GM12874 (cell line): ENCODE measurements around the gene TSHZ2.

Experiments used
- TF ChIP-seq, protein P1 (sequence below): IDR thresholded peaks from 2 replicates; pipeline ENCODE4 v1.5.1; 2011; ENCODE audit warnings: low read depth, mild to moderate bottlenecking, control low read depth, low read length, moderate library complexity; ENCODE audit not compliant: insufficient read depth

Gene TSHZ2

DNA sequence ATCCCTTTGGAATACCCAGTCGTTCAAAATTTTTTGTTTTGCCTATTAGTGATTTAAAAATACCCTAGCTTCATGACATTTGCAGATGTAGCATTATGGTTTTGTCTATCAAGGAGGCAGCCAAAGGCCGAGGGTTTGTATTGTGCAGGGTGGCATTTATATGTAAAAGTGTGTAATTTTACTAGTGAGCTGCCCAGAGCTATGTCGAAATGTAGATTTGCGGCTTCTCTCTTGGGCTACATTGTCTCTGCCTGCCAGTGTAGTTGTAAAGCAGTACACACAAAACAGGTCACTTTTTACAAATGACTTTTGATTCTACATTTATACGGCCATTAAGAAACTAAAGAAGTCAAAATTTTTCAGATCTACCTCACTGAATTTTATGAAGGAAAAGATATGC lies 87.7 kb downstream of the TSHZ2 start:
- TF ChIP-seq, protein P1, sequence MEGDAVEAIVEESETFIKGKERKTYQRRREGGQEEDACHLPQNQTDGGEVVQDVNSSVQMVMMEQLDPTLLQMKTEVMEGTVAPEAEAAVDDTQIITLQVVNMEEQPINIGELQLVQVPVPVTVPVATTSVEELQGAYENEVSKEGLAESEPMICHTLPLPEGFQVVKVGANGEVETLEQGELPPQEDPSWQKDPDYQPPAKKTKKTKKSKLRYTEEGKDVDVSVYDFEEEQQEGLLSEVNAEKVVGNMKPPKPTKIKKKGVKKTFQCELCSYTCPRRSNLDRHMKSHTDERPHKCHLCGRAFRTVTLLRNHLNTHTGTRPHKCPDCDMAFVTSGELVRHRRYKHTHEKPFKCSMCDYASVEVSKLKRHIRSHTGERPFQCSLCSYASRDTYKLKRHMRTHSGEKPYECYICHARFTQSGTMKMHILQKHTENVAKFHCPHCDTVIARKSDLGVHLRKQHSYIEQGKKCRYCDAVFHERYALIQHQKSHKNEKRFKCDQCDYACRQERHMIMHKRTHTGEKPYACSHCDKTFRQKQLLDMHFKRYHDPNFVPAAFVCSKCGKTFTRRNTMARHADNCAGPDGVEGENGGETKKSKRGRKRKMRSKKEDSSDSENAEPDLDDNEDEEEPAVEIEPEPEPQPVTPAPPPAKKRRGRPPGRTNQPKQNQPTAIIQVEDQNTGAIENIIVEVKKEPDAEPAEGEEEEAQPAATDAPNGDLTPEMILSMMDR = no peak

DNA sequence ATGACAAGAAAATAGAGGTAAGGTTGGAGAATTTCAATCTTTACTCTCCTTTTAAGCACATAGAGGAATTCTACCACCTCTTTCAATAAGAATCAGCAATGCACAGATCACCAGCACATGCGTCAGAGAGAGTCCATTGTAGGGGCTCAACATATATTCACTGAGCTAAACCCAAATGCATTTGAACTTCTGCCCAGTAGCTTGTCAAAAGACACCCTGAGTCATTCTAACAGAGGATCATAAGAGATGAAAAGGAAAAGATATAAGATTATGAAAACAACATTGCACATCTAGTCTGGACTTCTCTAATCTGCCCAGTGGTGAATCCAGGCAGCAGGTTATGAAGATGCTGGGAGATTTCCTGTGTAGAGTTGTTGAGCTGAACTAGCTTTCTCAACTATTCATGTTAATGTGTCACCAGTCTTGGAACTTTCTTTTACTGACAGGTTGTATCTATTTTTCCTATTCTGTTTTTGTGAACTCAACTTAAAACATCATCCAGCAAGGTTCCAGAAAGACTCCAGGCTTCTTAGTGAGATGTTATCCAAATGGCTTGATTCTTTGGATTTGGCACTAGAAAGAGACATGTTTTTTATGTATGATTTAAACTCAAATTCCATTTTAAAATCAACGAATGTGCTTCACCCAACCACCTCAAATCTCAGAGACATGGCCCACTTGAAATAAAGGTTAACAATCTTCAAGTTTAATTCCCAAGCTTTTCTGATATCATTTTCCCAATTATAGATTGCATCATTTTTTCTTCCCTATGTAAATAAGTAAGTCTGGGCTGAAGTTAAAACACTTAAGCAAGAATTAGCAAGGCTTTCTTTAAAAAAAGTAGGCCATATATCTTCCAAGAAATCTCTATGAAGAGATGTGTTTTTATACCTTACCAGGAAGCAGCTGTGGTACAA lies 89.3 kb downstream of the TSHZ2 start:
- TF ChIP-seq, protein P1 = no peak

DNA sequence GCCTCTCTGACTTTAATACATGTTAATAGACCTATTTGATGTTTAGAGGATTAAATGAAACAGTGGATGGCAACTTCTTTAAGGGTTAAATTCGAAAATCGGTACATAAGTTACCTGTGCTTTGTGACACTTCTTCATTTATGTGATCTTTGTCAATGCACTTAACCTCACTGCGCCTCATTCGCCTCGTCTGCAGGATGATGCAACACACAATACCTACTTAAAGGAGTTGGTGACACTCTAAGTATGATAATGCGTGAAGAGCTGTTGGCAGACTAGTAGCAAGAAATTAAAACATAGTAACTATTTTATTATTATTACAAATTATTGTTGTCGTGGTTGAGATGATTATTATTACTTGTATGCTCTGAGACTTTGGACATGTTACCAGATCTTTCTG lies 92.8 kb downstream of the TSHZ2 start:
- TF ChIP-seq, protein P1 = no peak

DNA sequence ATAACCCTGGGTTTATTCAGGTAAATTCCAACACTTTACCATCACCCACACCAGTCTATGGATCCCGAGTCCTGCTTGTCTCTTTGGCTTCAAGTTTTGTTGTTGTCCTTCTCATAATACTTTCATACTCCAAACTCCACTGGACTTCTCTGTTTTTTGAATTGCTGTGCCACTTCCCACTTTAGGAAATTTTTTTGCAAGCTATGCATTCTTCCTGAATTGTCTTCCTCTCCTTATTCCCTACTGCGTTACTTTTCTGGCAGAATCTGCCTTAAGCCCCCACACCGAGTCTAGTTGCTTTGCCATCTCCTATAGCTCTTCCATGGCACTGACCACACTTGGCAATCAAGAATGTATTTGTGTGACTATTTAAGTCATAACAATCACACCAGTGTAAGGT lies 96.1 kb downstream of the TSHZ2 start:
- TF ChIP-seq, protein P1 = no peak

DNA sequence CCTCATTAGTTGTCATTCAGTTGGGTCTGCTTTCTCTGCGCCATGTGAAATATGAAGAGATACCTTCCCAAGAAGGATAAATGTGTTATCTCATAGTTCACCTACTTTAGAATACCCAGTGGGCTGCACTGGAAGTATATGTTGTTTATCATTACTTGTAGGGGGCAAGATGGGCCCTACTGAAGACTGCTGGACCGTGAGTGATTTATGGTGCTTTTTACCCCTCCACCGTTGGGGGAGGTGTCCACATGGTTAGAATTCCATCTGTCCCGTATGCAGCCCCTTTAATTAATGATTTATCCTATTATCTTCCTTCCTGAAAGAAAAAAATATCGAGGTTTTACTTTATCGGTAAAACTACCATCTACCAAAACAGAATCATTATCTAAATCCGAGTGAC lies 97.0 kb downstream of the TSHZ2 start:
- TF ChIP-seq, protein P1 = no peak

DNA sequence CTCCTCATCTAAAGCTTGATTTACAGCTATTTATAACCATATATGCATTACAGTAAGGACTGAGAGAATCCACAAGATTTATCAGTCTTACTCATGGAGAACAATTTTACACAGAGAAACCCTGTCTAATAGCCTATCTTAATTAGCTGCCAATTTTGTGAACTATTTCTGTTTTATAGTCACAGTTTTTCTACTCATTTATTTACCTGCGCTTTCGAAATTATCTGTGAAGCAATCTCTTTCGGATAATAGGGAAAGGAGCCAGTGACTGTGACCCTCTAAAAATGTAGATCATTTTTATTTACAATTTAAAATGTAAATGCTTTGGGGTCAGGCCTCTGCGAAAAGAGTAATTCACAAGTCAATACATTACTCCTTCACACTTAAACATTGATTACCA lies 98.1 kb downstream of the TSHZ2 start:
- TF ChIP-seq, protein P1 = no peak

DNA sequence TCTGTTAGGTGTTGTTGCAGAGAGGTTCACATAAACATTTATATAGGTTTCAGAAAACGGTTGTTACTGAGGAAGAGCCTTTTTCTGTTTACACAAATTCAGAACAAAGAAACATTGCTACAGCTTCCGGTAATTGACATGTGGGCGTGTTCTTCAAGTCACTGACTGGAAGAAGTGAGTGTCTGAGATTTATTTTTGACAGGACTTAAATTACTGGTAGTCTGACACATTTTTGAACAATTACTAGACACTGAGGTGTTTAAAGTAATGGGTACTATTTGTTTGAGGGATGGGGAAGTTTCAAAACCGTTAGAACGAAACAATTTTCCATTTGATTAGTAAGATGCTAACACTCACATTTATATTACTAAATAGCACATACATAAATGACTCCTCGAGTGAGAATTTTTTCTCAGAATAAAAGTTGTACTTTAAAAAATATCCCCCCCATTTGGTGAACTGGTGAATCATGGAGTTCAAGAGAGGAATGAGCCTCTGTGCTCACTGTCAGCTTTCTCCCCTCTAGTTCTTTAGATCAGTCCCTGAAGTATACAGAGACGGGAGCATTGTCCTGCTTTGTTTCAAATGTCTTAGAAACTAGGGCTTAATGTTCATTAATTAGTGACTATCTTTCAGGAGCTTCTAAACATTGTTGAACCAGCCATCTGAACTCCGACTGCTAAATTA lies 98.7 kb downstream of the TSHZ2 start:
- TF ChIP-seq, protein P1 = no peak
